Trophoblast cell (in vitro differentiated cells and primary cell): ENCODE measurements around the gene RPL14. TPM values are rescaled to one million over a fixed set of nuclear protein-coding genes. Genes with fewer than 3 reads are reported as not detected.
A peak's percentile ranks its signal among the peaks of the same experiment; 100 is the strongest.

Experiments used
- DNase-seq, 2 donors: peaks; one replicate each; pipeline ENCODE4 v3.0.0-alpha.2; 2016
- H2AFZ ChIP-seq: 2 replicates; pipeline ENCODE4 v1.6.1; 2013; ENCODE audit warnings: low read length, moderate library complexity, mild to moderate bottlenecking; ENCODE audit not compliant: insufficient read depth, poor library complexity
- H2AK5ac ChIP-seq: 2 replicates; pipeline ENCODE4 v1.6.1; 2013; ENCODE audit warnings: mild to moderate bottlenecking, low read length
- H2BK120ac ChIP-seq: 2 replicates; pipeline ENCODE4 v1.6.1; 2013; ENCODE audit warnings: low read length, mild to moderate bottlenecking, moderate library complexity; ENCODE audit not compliant: insufficient read depth, poor library complexity
- H2BK12ac ChIP-seq: 2 replicates; pipeline ENCODE4 v1.6.1; 2013; ENCODE audit warnings: mild to moderate bottlenecking, low read length, moderate library complexity
- H2BK5ac ChIP-seq: 2 replicates; pipeline ENCODE4 v1.6.1; 2013; ENCODE audit warnings: low read length, low read depth, moderate library complexity, mild to moderate bottlenecking; ENCODE audit not compliant: poor library complexity
- H3K14ac ChIP-seq: 2 replicates; pipeline ENCODE4 v1.6.1; 2013; ENCODE audit warnings: mild to moderate bottlenecking, low read length
- H3K18ac ChIP-seq: 2 replicates; pipeline ENCODE4 v1.6.1; 2013; ENCODE audit warnings: mild to moderate bottlenecking, low read length
- H3K23ac ChIP-seq: 2 replicates; pipeline ENCODE4 v1.6.1; 2013; ENCODE audit warnings: low read length
- H3K27ac ChIP-seq: 2 replicates; pipeline ENCODE4 v1.5.1; 2013; ENCODE audit warnings: low read depth, mild to moderate bottlenecking, inconsistent platforms, low read length, moderate library complexity
- H3K27me3 ChIP-seq: 2 replicates; pipeline ENCODE4 v1.6.1; 2013; ENCODE audit warnings: inconsistent platforms, mild to moderate bottlenecking, low read length, moderate library complexity; ENCODE audit not compliant: insufficient read depth
- H3K36me3 ChIP-seq, 2 experiments: 1 replicate in 1 of 2; 2 replicates in 1 of 2; pipeline ENCODE4 v1.6.1; 2013; ENCODE audit warnings: low read length in 2 of 2, mild to moderate bottlenecking in 2 of 2, moderate library complexity in 1 of 2; ENCODE audit not compliant: insufficient read depth in 2 of 2, control insufficient read depth in 1 of 2
- H3K4ac ChIP-seq: 2 replicates; pipeline ENCODE4 v1.6.1; 2013; ENCODE audit warnings: low read depth, mild to moderate bottlenecking, low read length, moderate library complexity
- H3K4me1 ChIP-seq, 2 experiments: 1 replicate in 1 of 2; 2 replicates in 1 of 2; pipeline ENCODE4 v1.6.1; 2013; ENCODE audit warnings: low read length in 2 of 2, mild to moderate bottlenecking in 2 of 2, moderate library complexity in 1 of 2; ENCODE audit not compliant: insufficient read depth in 2 of 2, control insufficient read depth in 1 of 2
- H3K4me2 ChIP-seq: 2 replicates; pipeline ENCODE4 v1.6.1; 2013; ENCODE audit warnings: inconsistent platforms, mild to moderate bottlenecking, low read length, moderate library complexity
- H3K4me3 ChIP-seq: 2 replicates; pipeline ENCODE4 v1.5.1; 2013; ENCODE audit warnings: mild to moderate bottlenecking, low read depth, low read length, inconsistent platforms
- H3K79me1 ChIP-seq: one replicate; pipeline ENCODE4 v1.6.1; 2013; ENCODE audit warnings: low read length
- H3K79me2 ChIP-seq: 2 replicates; pipeline ENCODE4 v1.6.1; 2013; ENCODE audit warnings: low read length, mild to moderate bottlenecking; ENCODE audit not compliant: control insufficient read depth, insufficient read depth, poor library complexity
- H3K9ac ChIP-seq: 2 replicates; pipeline ENCODE4 v1.6.1; 2013; ENCODE audit warnings: mild to moderate bottlenecking, low read length
- H3K9me3 ChIP-seq: 2 replicates; pipeline ENCODE4 v1.6.1; 2013; ENCODE audit warnings: low read depth, mild to moderate bottlenecking, control low read depth, inconsistent platforms, low read length; ENCODE audit not compliant: insufficient read depth
- H4K12ac ChIP-seq: 2 replicates; pipeline ENCODE4 v1.6.1; 2013; ENCODE audit warnings: low read depth, mild to moderate bottlenecking, low read length, moderate library complexity
- H4K8ac ChIP-seq: 2 replicates; pipeline ENCODE4 v1.6.1; 2013; ENCODE audit warnings: low read depth, mild to moderate bottlenecking, low read length, moderate library complexity
- H4K91ac ChIP-seq: one replicate; pipeline ENCODE4 v1.6.1; 2013; ENCODE audit warnings: low read depth, mild to moderate bottlenecking, low read length, moderate library complexity
- WGBS: extraction: QIAGEN DNeasy Blood & Tissue Kit; methylation state at CpG from one replicate; pipeline ENCODE4 v1.1.7; 2013; ENCODE audit warnings: missing lambda C conversion rate; ENCODE audit not compliant: insufficient read length, insufficient coverage; ENCODE audit errors: extremely low coverage; 5-methylcytosine and 5-hydroxymethylcytosine counted together
- polyA plus RNA-seq: library from polyadenylated mRNA; stranded (reverse); fragments of 200-250 nt; gene quantifications from 2 replicates; pipeline ENCODE4 v1.2.3, GENCODE V29; 2013

The RPL14 gene
- polyA plus RNA-seq = 1,140 and 1,225 TPM in 2 replicates

GRCh38 chr3:40456940-40457823 lies at the start of gene RPL14:
Gene RPL14, plus strand, starts transcription at chr3:40457339. Its CDS starts 133 bp downstream, at chr3:40457472.
- H2BK120ac ChIP-seq = peak within 1 kb of the TSS; percentile 57
- no peaks in the 10 kb centered on the region for H3K27me3 ChIP-seq
- peaks cover 10% of the 10 kb centered on the region for H3K79me1 ChIP-seq
- peaks cover 11% of the 10 kb centered on the region for H3K79me2 ChIP-seq
- peak within 1 kb of the TSS; percentile 76 for H4K12ac ChIP-seq
- peak; percentile 96 to 99 for DNase-seq
- peak within 1 kb of the TSS; percentile 99 for H3K9ac ChIP-seq
- H3K23ac ChIP-seq = no peak within 1 kb of the TSS
- H3K4ac ChIP-seq = peak within 1 kb of the TSS; percentile 78
- H2BK5ac ChIP-seq = peak within 1 kb of the TSS; percentile 49
- H3K4me2 ChIP-seq = peak within 1 kb of the TSS; percentile 86
- H3K4me1 ChIP-seq = peaks cover under 1 to 2% of the 10 kb centered on the region in 2 experiments
- peak within 1 kb of the TSS; percentile 53 for H4K91ac ChIP-seq
- no peaks in the 10 kb centered on the region for H3K9me3 ChIP-seq
- H3K14ac ChIP-seq = peak within 1 kb of the TSS; percentile 91
- no peak within 1 kb of the TSS for H2BK12ac ChIP-seq
- peak within 1 kb of the TSS; percentile 50 for H3K18ac ChIP-seq
- peaks cover 19 to 24% of the 10 kb centered on the region in 2 experiments for H3K36me3 ChIP-seq
- no CpG with 5 or more reads among the region's 79 CpGs for whole genome bisulfite sequencing
- H4K8ac ChIP-seq = peak within 1 kb of the TSS; percentile 80
- H2AFZ ChIP-seq = peak within 1 kb of the TSS; percentile 67
- H3K27ac ChIP-seq = peak within 1 kb of the TSS; percentile 12
- peak within 1 kb of the TSS; percentile 65 for H2AK5ac ChIP-seq
- H3K4me3 ChIP-seq = peak within 1 kb of the TSS; percentile 100

- Histone ChIP-seq H4K8ac (no peak overlapping the region), H3K4me1 (no peaks in the 10 kb centered on the region), H2BK12ac (no peak overlapping the region), H3K79me2 (no peaks in the 10 kb centered on the region), H3K9me3 (no peaks in the 10 kb centered on the region), H2AK5ac (no peak overlapping the region), H3K4ac (no peak overlapping the region), H3K4me2 (no peak overlapping the region), H2BK5ac (no peak overlapping the region), H3K27ac (no peak overlapping the region), H3K23ac (no peak overlapping the region), H3K14ac (no peak overlapping the region), H3K18ac (no peak overlapping the region), H2AFZ (no peak overlapping the region), H4K12ac (no peak overlapping the region), H3K27me3 (no peaks in the 10 kb centered on the region), H4K91ac (no peak overlapping the region), H3K9ac (no peak overlapping the region), H3K36me3 (no peaks in the 10 kb centered on the region), H3K79me1 (no peaks in the 10 kb centered on the region), H3K4me3 (no peak overlapping the region), H2BK120ac (no peak overlapping the region)
- no peak for DNase-seq
- no CpG with 5 or more reads among the region's 3 CpGs for WGBS
Measured at GRCh38 chr3:40407611-40408010, 49.5 kb upstream of the RPL14 start.

- Histone ChIP-seq H3K36me3 (no peaks in the 10 kb centered on the region), H3K79me1 (no peaks in the 10 kb centered on the region), H3K23ac (no peak overlapping the region), H2BK120ac (no peak overlapping the region), H3K9ac (no peak overlapping the region), H2BK12ac (no peak overlapping the region), H3K27me3 (no peaks in the 10 kb centered on the region), H3K9me3 (no peaks in the 10 kb centered on the region), H3K4ac (no peak overlapping the region), H4K8ac (no peak overlapping the region), H2AK5ac (no peak overlapping the region), H3K14ac (no peak overlapping the region), H2AFZ (no peak overlapping the region), H3K4me1 (no peaks in the 10 kb centered on the region), H3K4me2 (no peak overlapping the region), H3K27ac (no peak overlapping the region), H3K79me2 (no peaks in the 10 kb centered on the region), H4K91ac (no peak overlapping the region), H4K12ac (no peak overlapping the region), H2BK5ac (no peak overlapping the region), H3K18ac (no peak overlapping the region), H3K4me3 (no peak overlapping the region)
- no CpG with 5 or more reads among the region's 1 CpG for WGBS
- DNase-seq = no peak
Measured at GRCh38 chr3:40414270-40414669, 42.9 kb upstream of the RPL14 start.

GRCh38 chr3:40417845-40418543 lies 39.1 kb upstream of the RPL14 start:
- no peak overlapping the region for H4K8ac ChIP-seq
- WGBS = no CpG with 5 or more reads among the region's 2 CpGs
- no peaks in the 10 kb centered on the region for H3K27me3 ChIP-seq

More at GRCh38 chr3:40417845-40418543, 39.1 kb upstream of the RPL14 start:
- H4K91ac ChIP-seq = no peak overlapping the region
- no peak overlapping the region for H2BK120ac ChIP-seq
- no peak overlapping the region for H3K4me3 ChIP-seq
- H3K27ac ChIP-seq = no peak overlapping the region
- no peak overlapping the region for H3K4ac ChIP-seq
- no peak overlapping the region for H3K14ac ChIP-seq
- H2BK5ac ChIP-seq = no peak overlapping the region
- peak; percentile 68 to 86 for DNase-seq
- H3K4me2 ChIP-seq = no peak overlapping the region
- no peak overlapping the region for H4K12ac ChIP-seq
- no peak overlapping the region for H3K18ac ChIP-seq
- no peaks in the 10 kb centered on the region for H3K36me3 ChIP-seq
- no peak overlapping the region for H3K23ac ChIP-seq
- H3K9me3 ChIP-seq = no peaks in the 10 kb centered on the region
- no peak overlapping the region for H2AK5ac ChIP-seq
- H3K79me2 ChIP-seq = no peaks in the 10 kb centered on the region
- H3K4me1 ChIP-seq = no peaks in the 10 kb centered on the region
- H3K79me1 ChIP-seq = no peaks in the 10 kb centered on the region
- no peak overlapping the region for H2BK12ac ChIP-seq
- H3K9ac ChIP-seq = no peak overlapping the region
- no peak overlapping the region for H2AFZ ChIP-seq
